Trophoblast cell (in vitro differentiated cells and primary cell): ENCODE data around the gene GTF3C5.

Source experiments
- DNase-seq, 2 donors: peaks; one replicate each; pipeline ENCODE4 v3.0.0-alpha.2; 2016
- H2AFZ ChIP-seq: 2 replicates; pipeline ENCODE4 v1.6.1; 2013; ENCODE audit warnings: low read length, moderate library complexity, mild to moderate bottlenecking; ENCODE audit not compliant: insufficient read depth, poor library complexity
- H2AK5ac ChIP-seq: 2 replicates; pipeline ENCODE4 v1.6.1; 2013; ENCODE audit warnings: mild to moderate bottlenecking, low read length
- H2BK120ac ChIP-seq: 2 replicates; pipeline ENCODE4 v1.6.1; 2013; ENCODE audit warnings: low read length, mild to moderate bottlenecking, moderate library complexity; ENCODE audit not compliant: insufficient read depth, poor library complexity
- H2BK12ac ChIP-seq: 2 replicates; pipeline ENCODE4 v1.6.1; 2013; ENCODE audit warnings: mild to moderate bottlenecking, low read length, moderate library complexity
- H2BK5ac ChIP-seq: 2 replicates; pipeline ENCODE4 v1.6.1; 2013; ENCODE audit warnings: low read length, low read depth, moderate library complexity, mild to moderate bottlenecking; ENCODE audit not compliant: poor library complexity
- H3K14ac ChIP-seq: 2 replicates; pipeline ENCODE4 v1.6.1; 2013; ENCODE audit warnings: mild to moderate bottlenecking, low read length
- H3K18ac ChIP-seq: 2 replicates; pipeline ENCODE4 v1.6.1; 2013; ENCODE audit warnings: mild to moderate bottlenecking, low read length
- H3K23ac ChIP-seq: 2 replicates; pipeline ENCODE4 v1.6.1; 2013; ENCODE audit warnings: low read length
- H3K27ac ChIP-seq: 2 replicates; pipeline ENCODE4 v1.5.1; 2013; ENCODE audit warnings: low read depth, mild to moderate bottlenecking, inconsistent platforms, low read length, moderate library complexity
- H3K27me3 ChIP-seq: 2 replicates; pipeline ENCODE4 v1.6.1; 2013; ENCODE audit warnings: inconsistent platforms, mild to moderate bottlenecking, low read length, moderate library complexity; ENCODE audit not compliant: insufficient read depth
- H3K36me3 ChIP-seq, 2 experiments: 1 replicate in 1 of 2; 2 replicates in 1 of 2; pipeline ENCODE4 v1.6.1; 2013; ENCODE audit warnings: low read length in 2 of 2, mild to moderate bottlenecking in 2 of 2, moderate library complexity in 1 of 2; ENCODE audit not compliant: insufficient read depth in 2 of 2, control insufficient read depth in 1 of 2
- H3K4ac ChIP-seq: 2 replicates; pipeline ENCODE4 v1.6.1; 2013; ENCODE audit warnings: low read depth, mild to moderate bottlenecking, low read length, moderate library complexity
- H3K4me1 ChIP-seq, 2 experiments: 1 replicate in 1 of 2; 2 replicates in 1 of 2; pipeline ENCODE4 v1.6.1; 2013; ENCODE audit warnings: low read length in 2 of 2, mild to moderate bottlenecking in 2 of 2, moderate library complexity in 1 of 2; ENCODE audit not compliant: insufficient read depth in 2 of 2, control insufficient read depth in 1 of 2
- H3K4me2 ChIP-seq: 2 replicates; pipeline ENCODE4 v1.6.1; 2013; ENCODE audit warnings: inconsistent platforms, mild to moderate bottlenecking, low read length, moderate library complexity
- H3K4me3 ChIP-seq: 2 replicates; pipeline ENCODE4 v1.5.1; 2013; ENCODE audit warnings: mild to moderate bottlenecking, low read depth, low read length, inconsistent platforms
- H3K79me1 ChIP-seq: one replicate; pipeline ENCODE4 v1.6.1; 2013; ENCODE audit warnings: low read length
- H3K79me2 ChIP-seq: 2 replicates; pipeline ENCODE4 v1.6.1; 2013; ENCODE audit warnings: low read length, mild to moderate bottlenecking; ENCODE audit not compliant: control insufficient read depth, insufficient read depth, poor library complexity
- H3K9ac ChIP-seq: 2 replicates; pipeline ENCODE4 v1.6.1; 2013; ENCODE audit warnings: mild to moderate bottlenecking, low read length
- H3K9me3 ChIP-seq: 2 replicates; pipeline ENCODE4 v1.6.1; 2013; ENCODE audit warnings: low read depth, mild to moderate bottlenecking, control low read depth, inconsistent platforms, low read length; ENCODE audit not compliant: insufficient read depth
- H4K12ac ChIP-seq: 2 replicates; pipeline ENCODE4 v1.6.1; 2013; ENCODE audit warnings: low read depth, mild to moderate bottlenecking, low read length, moderate library complexity
- H4K8ac ChIP-seq: 2 replicates; pipeline ENCODE4 v1.6.1; 2013; ENCODE audit warnings: low read depth, mild to moderate bottlenecking, low read length, moderate library complexity
- H4K91ac ChIP-seq: one replicate; pipeline ENCODE4 v1.6.1; 2013; ENCODE audit warnings: low read depth, mild to moderate bottlenecking, low read length, moderate library complexity
- WGBS: extraction: QIAGEN DNeasy Blood & Tissue Kit; methylation state at CpG from one replicate; pipeline ENCODE4 v1.1.7; 2013; ENCODE audit warnings: missing lambda C conversion rate; ENCODE audit not compliant: insufficient read length, insufficient coverage; ENCODE audit errors: extremely low coverage; 5-methylcytosine and 5-hydroxymethylcytosine counted together

The GTF3C5 gene

DNA sequence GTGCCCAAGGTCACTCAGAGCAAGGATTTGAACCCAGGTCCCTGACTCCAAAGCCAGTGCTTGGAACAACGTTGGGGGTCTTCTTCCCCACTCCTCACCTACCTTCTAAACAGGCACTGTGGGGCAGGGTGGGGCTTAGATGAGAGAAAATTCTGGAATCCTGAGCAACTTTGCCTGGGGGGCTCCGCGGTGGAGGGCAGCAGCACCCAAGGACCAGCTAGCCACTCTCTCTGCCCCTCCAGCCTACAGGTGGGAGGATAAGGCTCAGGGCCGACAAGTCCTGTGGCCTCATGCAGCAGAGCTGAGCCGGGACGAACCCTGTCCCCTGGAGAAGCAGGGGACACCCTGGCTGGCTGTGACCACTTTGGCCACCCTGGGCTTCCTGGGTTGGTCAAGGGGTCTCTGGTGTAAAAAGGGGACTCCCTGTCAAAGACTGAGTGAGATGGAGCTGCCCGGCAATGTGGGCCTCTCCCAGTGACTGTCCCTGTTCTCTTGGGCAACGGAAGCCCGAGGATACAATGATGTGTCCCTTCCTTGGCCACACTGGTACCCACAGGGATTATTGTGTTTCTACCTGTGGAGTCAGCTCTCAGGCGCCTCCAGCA is 57.5 kb downstream of the GTF3C5 start:
- no peaks in the 10 kb centered on the region for H3K4me1 ChIP-seq
- H2BK5ac ChIP-seq: no peak overlapping the region
- no peak overlapping the region for H4K12ac ChIP-seq
- no peak overlapping the region for H4K8ac ChIP-seq
- no peak overlapping the region for H2AFZ ChIP-seq
- no peak overlapping the region for H2AK5ac ChIP-seq
- H3K27ac ChIP-seq: no peak overlapping the region
- H4K91ac ChIP-seq: no peak overlapping the region
- H3K9me3 ChIP-seq: peaks cover 2% of the 10 kb centered on the region
- no peak overlapping the region for H3K4ac ChIP-seq
- no peaks in the 10 kb centered on the region for H3K36me3 ChIP-seq
- H3K18ac ChIP-seq: no peak overlapping the region
- H2BK120ac ChIP-seq: no peak overlapping the region
- no peak overlapping the region for H3K4me3 ChIP-seq
- H2BK12ac ChIP-seq: no peak overlapping the region
- H3K79me2 ChIP-seq: no peaks in the 10 kb centered on the region
- H3K27me3 ChIP-seq: no peaks in the 10 kb centered on the region
- H3K79me1 ChIP-seq: no peaks in the 10 kb centered on the region
- no peak overlapping the region for H3K14ac ChIP-seq
- DNase-seq: no peak
- no peak overlapping the region for H3K4me2 ChIP-seq
- H3K9ac ChIP-seq: no peak overlapping the region
- no CpG with 5 or more reads among the region's 10 CpGs for WGBS
- H3K23ac ChIP-seq: no peak overlapping the region

DNA sequence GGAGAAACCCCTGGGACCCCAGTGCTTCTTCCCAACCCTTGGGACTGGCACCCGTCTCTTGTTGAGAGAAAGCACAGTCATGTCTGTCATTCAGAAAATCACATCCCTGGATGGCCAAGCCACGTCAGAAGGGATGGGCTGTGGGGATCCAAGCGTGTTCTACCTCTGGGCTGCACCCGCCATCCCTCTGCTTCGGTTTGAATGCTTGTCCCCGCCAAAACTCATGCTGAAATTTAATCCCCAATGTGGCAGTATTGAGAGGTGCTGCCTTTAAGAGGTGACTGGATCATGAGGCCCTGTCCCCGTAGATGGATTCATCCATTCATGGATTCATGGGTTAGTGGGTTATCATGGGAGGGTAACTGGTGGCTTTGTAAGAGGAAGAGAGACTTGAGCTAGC is 58.0 kb downstream of the GTF3C5 start:
- no peak for DNase-seq
- Histone ChIP-seq H4K8ac (no peak overlapping the region), H3K4me3 (no peak overlapping the region), H2AFZ (no peak overlapping the region), H2BK5ac (no peak overlapping the region), H3K79me1 (no peaks in the 10 kb centered on the region), H4K12ac (no peak overlapping the region), H3K18ac (no peak overlapping the region), H3K36me3 (no peaks in the 10 kb centered on the region), H4K91ac (no peak overlapping the region), H2BK12ac (no peak overlapping the region), H2AK5ac (no peak overlapping the region), H3K79me2 (no peaks in the 10 kb centered on the region), H3K27me3 (no peaks in the 10 kb centered on the region), H3K4ac (no peak overlapping the region), H3K27ac (no peak overlapping the region), H3K23ac (no peak overlapping the region), H3K9ac (no peak overlapping the region), H3K14ac (no peak overlapping the region), H2BK120ac (no peak overlapping the region), H3K9me3 (peaks cover 2% of the 10 kb centered on the region), H3K4me1 (no peaks in the 10 kb centered on the region), H3K4me2 (no peak overlapping the region)
- WGBS: no CpG with 5 or more reads among the region's 7 CpGs

DNA sequence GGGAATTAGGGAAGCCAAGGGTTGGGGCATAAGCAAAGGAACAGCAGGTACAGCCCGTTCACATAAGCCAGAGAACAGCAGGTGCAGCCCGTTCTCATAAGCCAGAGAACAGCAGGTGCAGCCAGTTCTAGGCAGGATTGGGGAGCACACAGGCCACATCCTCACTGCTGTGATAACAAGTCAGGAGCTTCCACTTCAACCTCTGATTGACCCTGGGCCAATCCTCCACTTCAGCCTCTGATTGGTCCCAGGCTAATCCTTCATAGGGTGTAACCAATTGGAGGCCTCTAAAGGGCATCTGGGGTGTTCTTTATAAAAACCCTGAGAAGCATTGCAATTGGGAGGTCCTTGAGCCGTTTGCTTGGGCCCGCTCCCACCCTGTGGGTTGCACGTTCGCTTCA is 58.5 kb downstream of the GTF3C5 start:
- Histone ChIP-seq H3K79me2 (no peaks in the 10 kb centered on the region), H4K12ac (no peak overlapping the region), H4K8ac (no peak overlapping the region), H2BK12ac (no peak overlapping the region), H3K4ac (no peak overlapping the region), H3K4me1 (no peaks in the 10 kb centered on the region), H4K91ac (no peak overlapping the region), H3K4me2 (no peak overlapping the region), H2BK5ac (no peak overlapping the region), H3K9ac (no peak overlapping the region), H2BK120ac (no peak overlapping the region), H3K23ac (no peak overlapping the region), H2AK5ac (no peak overlapping the region), H3K18ac (no peak overlapping the region), H3K27ac (no peak overlapping the region), H3K27me3 (no peaks in the 10 kb centered on the region), H3K9me3 (peaks cover 2% of the 10 kb centered on the region), H3K79me1 (no peaks in the 10 kb centered on the region), H3K36me3 (no peaks in the 10 kb centered on the region), H3K14ac (no peak overlapping the region), H3K4me3 (no peak overlapping the region), H2AFZ (no peak overlapping the region)
- no CpG with 5 or more reads among the region's 6 CpGs for WGBS
- DNase-seq: no peak

GRCh38 chr9:133090187-133090586 is 59.4 kb downstream of the GTF3C5 start:
- Histone ChIP-seq H2AFZ (no peak overlapping the region), H2AK5ac (no peak overlapping the region), H2BK5ac (no peak overlapping the region), H3K27me3 (no peaks in the 10 kb centered on the region), H3K27ac (no peak overlapping the region), H4K12ac (no peak overlapping the region), H3K4me1 (no peaks in the 10 kb centered on the region), H3K9me3 (peaks cover 2% of the 10 kb centered on the region), H3K4me2 (no peak overlapping the region), H3K79me2 (no peaks in the 10 kb centered on the region), H3K9ac (no peak overlapping the region), H3K18ac (no peak overlapping the region), H3K79me1 (no peaks in the 10 kb centered on the region), H2BK12ac (no peak overlapping the region), H3K4me3 (no peak overlapping the region), H3K23ac (no peak overlapping the region), H4K8ac (no peak overlapping the region), H3K14ac (no peak overlapping the region), H3K36me3 (no peaks in the 10 kb centered on the region), H3K4ac (no peak overlapping the region), H2BK120ac (no peak overlapping the region), H4K91ac (no peak overlapping the region)
- no peak for DNase-seq
- WGBS: no CpG with 5 or more reads among the region's 6 CpGs
